H1 (cell line): ENCODE measurements around the gene ASPA. TPM values are rescaled to one million over a fixed set of nuclear protein-coding genes. Genes with fewer than 3 reads are reported as not detected.

Source experiments
- CTCF ChIA-PET: fragments of 300-600 bp; sonication (Branson Sonifier 250); formaldehyde crosslinking; loops from one replicate; lab custom pipeline; 2021; ENCODE audit not compliant: partially characterized antibody; lab: Charles Lee
- POLR2A ChIA-PET: fragments of 300-600 bp; sonication (Branson Sonifier 250); formaldehyde crosslinking; loops from one replicate; lab custom pipeline; 2021; ENCODE audit warnings: inconsistent platforms; ENCODE audit not compliant: partially characterized antibody; lab: Charles Lee
- DNase-seq, 2 experiments: peaks; one replicate each; pipeline versions ENCODE4 v3.0.0 to v3.0.0-alpha.2; 2010 to 2022; ENCODE audit warnings: low spot score in 2 of 2, low read depth in 1 of 2, mixed read lengths in 1 of 2
- FAIRE-seq: peaks from 2 replicates; lab custom pipeline; 2011; peaks lifted over from hg19 to GRCh38; lab: Jason Lieb, UNC
- H2AFZ ChIP-seq: 2 replicates; pipeline ENCODE4 v1.8.1; 2012; ENCODE audit warnings: low read length, inconsistent platforms
- H2AK5ac ChIP-seq: 2 replicates; pipeline ENCODE4 v1.6.1; 2013; ENCODE audit warnings: low read depth, low read length
- H2BK120ac ChIP-seq: replicated peaks from 2 replicates; pipeline ENCODE3; 2013; ENCODE audit warnings: low read depth, low read length, inconsistent platforms
- H2BK12ac ChIP-seq: 2 replicates; pipeline ENCODE4 v1.6.1; 2013; ENCODE audit warnings: low read depth, low read length
- H2BK15ac ChIP-seq: 2 replicates; pipeline ENCODE4 v1.6.1; 2013; ENCODE audit warnings: low read length
- H2BK20ac ChIP-seq: 2 replicates; pipeline ENCODE4 v1.6.1; 2013; ENCODE audit warnings: low read length
- H2BK5ac ChIP-seq: 2 replicates; pipeline ENCODE4 v1.6.1; 2013; ENCODE audit warnings: low read depth, low read length
- H3K14ac ChIP-seq: 2 replicates; pipeline ENCODE4 v1.6.1; 2013; ENCODE audit warnings: inconsistent platforms; ENCODE audit not compliant: insufficient read length
- H3K18ac ChIP-seq: 2 replicates; pipeline ENCODE4 v1.6.1; 2013; ENCODE audit warnings: low read length; ENCODE audit errors: extremely low read depth
- H3K23ac ChIP-seq: 2 replicates; pipeline ENCODE4 v1.6.1; 2013; ENCODE audit warnings: inconsistent platforms; ENCODE audit not compliant: insufficient read length
- H3K23me2 ChIP-seq: 2 replicates; pipeline ENCODE4 v1.6.1; 2013; ENCODE audit warnings: low read depth, low read length
- H3K27ac ChIP-seq: 2 replicates; pipeline ENCODE4 v1.6.1; 2011; ENCODE audit warnings: low read depth, low read length, inconsistent platforms
- H3K27me3 ChIP-seq, 4 experiments: replicated peaks in 1 of 4; 1 replicate in 1 of 4; 2 replicates in 3 of 4; pipeline versions ENCODE4 v1.6.1 to v1.8.1; 2011 to 2013; ENCODE audit warnings: low read length in 3 of 4, mild to moderate bottlenecking in 3 of 4, inconsistent platforms in 2 of 4, mixed read lengths in 2 of 4, moderate library complexity in 1 of 4; ENCODE audit not compliant: control insufficient read depth in 3 of 4, insufficient read depth in 3 of 4; ENCODE audit errors: extremely low read depth in 1 of 4
- H3K36me3 ChIP-seq, 4 experiments: 2 replicates each; pipeline versions ENCODE4 v1.6.1 to v1.8.1; 2011 to 2013; ENCODE audit warnings: mild to moderate bottlenecking in 4 of 4, low read length in 3 of 4, moderate library complexity in 2 of 4, control low read depth in 1 of 4, inconsistent platforms in 1 of 4; ENCODE audit not compliant: insufficient read depth in 4 of 4, control insufficient read depth in 2 of 4
- H3K4ac ChIP-seq: replicated peaks from 2 replicates; pipeline ENCODE3; 2013; ENCODE audit warnings: low read length, low read depth, mixed read lengths, inconsistent platforms; ENCODE audit not compliant: insufficient read length
- H3K4me1 ChIP-seq, 4 experiments: replicated peaks in 1 of 4; 1 replicate in 1 of 4; 2 replicates in 3 of 4; pipeline versions ENCODE4 v1.6.1 to v1.8.1; 2011 to 2013; ENCODE audit warnings: low read length in 3 of 4, inconsistent platforms in 2 of 4, mixed read lengths in 1 of 4; ENCODE audit not compliant: insufficient read depth in 4 of 4, control insufficient read depth in 3 of 4
- H3K4me2 ChIP-seq, 2 experiments: 2 replicates each; pipeline versions ENCODE4 v1.6.1 to v1.8.1; 2011 to 2013; ENCODE audit warnings: low read depth in 2 of 2, low read length in 2 of 2, control low read depth in 1 of 2, inconsistent platforms in 1 of 2, mild to moderate bottlenecking in 1 of 2; ENCODE audit not compliant: insufficient read depth in 1 of 2
- H3K4me3 ChIP-seq, 4 experiments: fragments of 200-600, 300-600 bp in 1 of 4; sonication (generic), shearing (Covaris generic), sonication (Bioruptor Twin) in 1 of 4; 2 replicates each; pipeline versions ENCODE4 v1.5.1 to v1.8.1; 2011 to 2016; ENCODE audit warnings: low read length in 4 of 4, low read depth in 3 of 4, control low read depth in 2 of 4, inconsistent platforms in 2 of 4, mild to moderate bottlenecking in 2 of 4, mixed read lengths in 1 of 4, moderate library complexity in 1 of 4; ENCODE audit not compliant: insufficient read depth in 2 of 4; ENCODE audit errors: extremely low read depth in 1 of 4
- H3K56ac ChIP-seq: replicated peaks from 2 replicates; pipeline ENCODE3; 2013; ENCODE audit warnings: low read depth, mild to moderate bottlenecking, mixed read lengths, low read length, inconsistent platforms; ENCODE audit not compliant: insufficient read length
- H3K79me1 ChIP-seq: 2 replicates; pipeline ENCODE4 v1.6.1; 2013; ENCODE audit warnings: low read depth, low read length, control low read depth
- H3K79me2 ChIP-seq, 2 experiments: 2 replicates each; pipeline versions ENCODE4 v1.6.1 to v1.8.1; 2012 to 2013; ENCODE audit warnings: low read length in 2 of 2, mild to moderate bottlenecking in 2 of 2, inconsistent platforms in 1 of 2; ENCODE audit not compliant: insufficient read depth in 2 of 2, control insufficient read depth in 1 of 2
- H3K9ac ChIP-seq, 4 experiments: replicated peaks in 1 of 4; 1 replicate in 1 of 4; 2 replicates in 3 of 4; pipeline versions ENCODE4 v1.6.1 to v1.8.1; 2011 to 2013; ENCODE audit warnings: low read depth in 3 of 4, low read length in 3 of 4, control low read depth in 2 of 4, mild to moderate bottlenecking in 2 of 4, moderate library complexity in 2 of 4, inconsistent platforms in 1 of 4; ENCODE audit errors: extremely low read depth in 1 of 4
- H3K9me3 ChIP-seq, 2 experiments: 2 replicates each; pipeline versions ENCODE4 v1.6.1 to v1.8.1; 2012 to 2013; ENCODE audit warnings: mild to moderate bottlenecking in 2 of 2, moderate library complexity in 2 of 2, control low read depth in 1 of 2, inconsistent platforms in 1 of 2, low read depth in 1 of 2, low read length in 1 of 2, mixed read lengths in 1 of 2; ENCODE audit not compliant: insufficient read depth in 2 of 2
- H4K20me1 ChIP-seq, 2 experiments: replicated peaks in 1 of 2; 2 replicates each; pipeline versions ENCODE3 to v1.8.1; 2011 to 2013; ENCODE audit warnings: inconsistent platforms in 2 of 2, low read length in 2 of 2, mild to moderate bottlenecking in 1 of 2; ENCODE audit not compliant: insufficient read depth in 2 of 2, control insufficient read depth in 1 of 2
- H4K5ac ChIP-seq: 2 replicates; pipeline ENCODE4 v1.6.1; 2013; ENCODE audit warnings: low read length, low read depth, mixed read lengths, inconsistent platforms; ENCODE audit not compliant: insufficient read length
- H4K8ac ChIP-seq: 2 replicates; pipeline ENCODE4 v1.8.0; 2013; ENCODE audit warnings: mild to moderate bottlenecking, moderate library complexity, low read length, inconsistent platforms; ENCODE audit not compliant: insufficient read depth; ENCODE audit errors: extremely low read depth
- H4K91ac ChIP-seq: replicated peaks from 2 replicates; pipeline ENCODE3; 2013; ENCODE audit warnings: low read length, mixed read lengths, inconsistent platforms; ENCODE audit not compliant: insufficient read length
- JUN ChIP-seq: IDR thresholded peaks from 2 replicates; pipeline ENCODE4 v1.6.1; 2011; ENCODE audit warnings: low read depth, mild to moderate bottlenecking, improper control_type of control experiment, low read length
- RBBP5 ChIP-seq: IDR thresholded peaks from 2 replicates; pipeline ENCODE4 v1.7.1; 2012; ENCODE audit warnings: low read depth, mild to moderate bottlenecking, inconsistent platforms, low read length, moderate library complexity, borderline replicate concordance
- WGBS, 2 experiments: shearing (Covaris generic) in 1 of 2; methylation state at CpG; one replicate each; pipeline versions ENCODE4 v1.1.6 to v1.1.7; 2013 to 2015; ENCODE audit warnings: low lambda C conversion rate in 2 of 2, mixed read lengths in 2 of 2, inconsistent platforms in 1 of 2, low coverage in 1 of 2, missing lambda C conversion rate in 1 of 2; ENCODE audit not compliant: insufficient replicate concordance in 2 of 2, insufficient coverage in 1 of 2, insufficient read length in 1 of 2; ENCODE audit errors: extremely low coverage in 1 of 2, missing lambda C conversion rate in 1 of 2; 5-methylcytosine and 5-hydroxymethylcytosine counted together
- polyA plus RNA-seq, 7 experiments: library from polyadenylated mRNA; depleted of rRNA in 3 of 7; stranded (reverse) in 5 of 7; unstranded in 2 of 7; fragments of >200 nt in 5 of 7; fragments of 200-250 nt in 2 of 7; gene quantifications; 1 replicate in 5 of 7; 2 replicates in 1 of 7; 4 replicates in 1 of 7; pipeline versions ENCODE4 v1.2.1 to v1.2.3, GENCODE V29; 2011 to 2013; ENCODE audit warnings: missing spikeins in 2 of 7, mixed read lengths in 2 of 7
- total RNA-seq: library from RNA; stranded (reverse); fragmentation: NEBNext Ultra II Directional; extraction: Animal tissue kit (Norgen Biotek cat#: 25700); gene quantifications from 2 replicates; pipeline ENCODE4 v1.2.1, GENCODE V29; 2021

ASPA gene
- total and polyA plus RNA-seq, 2 of the 8 experiments (the other 6 are each of a cell fraction or from before 2014, with no cell fraction given): 0.03 TPM; not detected in 1

GRCh38 chr17:3534881-3535252 lies 59.1 kb downstream of the ASPA start:
- Histone ChIP-seq H3K4me1 (peaks cover 0 to 13% (median 7%) of the 10 kb centered on the region in 4 experiments; a peak in 6 of 7 replicates), H4K91ac (peak overlapping the region; percentile 58), H3K14ac (no peak overlapping the region), H2AFZ (no peak overlapping the region), H4K5ac (no peak overlapping the region), H4K20me1 (no peaks in the 10 kb centered on the region), H3K27ac (no peak overlapping the region), H2BK15ac (0 out of 2 replicates have a peak overlapping the region, but pooled peaks have one; percentile 98), H3K36me3 (no peaks in the 10 kb centered on the region), H3K56ac (no peak overlapping the region), H3K4me3 (no peak overlapping the region), H3K79me1 (no peaks in the 10 kb centered on the region), H3K4me2 (no peak overlapping the region), H2BK12ac (peak overlapping the region; percentile 90; the same call in 1 of the 2 replicates), H2BK5ac (peak overlapping the region; percentile 44; the same call in 1 of the 2 replicates), H3K4ac (no peak overlapping the region), H3K9ac (no peak overlapping the region), H3K18ac (peak overlapping the region; percentile 36; the same call in 1 of the 2 replicates), H4K8ac (no peak overlapping the region; the same call in 1 of the 2 replicates), H2BK120ac (no peak overlapping the region), H3K23ac (no peak overlapping the region), H3K23me2 (peaks cover 6% of the 10 kb centered on the region; the same call in 1 of the 2 replicates), H3K79me2 (no peaks in the 10 kb centered on the region), H2BK20ac (peak overlapping the region; percentile 90; the same call in 1 of the 2 replicates), H2AK5ac (no peak overlapping the region; the same call in 1 of the 2 replicates), H3K27me3 (no peaks in the 10 kb centered on the region), H3K9me3 (no peaks in the 10 kb centered on the region)
- FAIRE-seq (no peak), DNase-seq (no peak)
- ChIA-PET CTCF (interaction anchor here (0.6 to 2.0 kb wide), 9 partner anchors 13 to 1067 kb away, joined by 3 to 11 read pairs (median 3); partner anchors contain the start of genes CTNS and SHPK), POLR2A (interaction anchor here (0.8 to 1.0 kb wide), 2 partner anchors 25 to 36 kb away, joined by 3 to 4 read pairs; no protein-coding TSS in a partner anchor)
- no CpG with 5 or more reads among the region's 3 CpGs for WGBS, 2 experiments
- TF ChIP-seq JUN: no peak
- no peak for TF ChIP-seq RBBP5
